Activated CD8-positive, alpha-beta T cell treated with anti-CD3 and anti-CD28 coated beads for 36 hours (primary cell): ENCODE results near the gene DEPDC5. TPM values are rescaled to one million over a fixed set of nuclear protein-coding genes. Genes with fewer than 3 reads are reported as not detected.

Source experiments
- ATAC-seq: fragments of 200-7000 bp; cut with Tn5 transposase; one replicate; pipeline ENCODE4 v1.10.0; 2021; ENCODE audit warnings: mild to moderate bottlenecking, moderate library complexity
- CTCF ChIA-PET: fragments of 350-600 bp; sonication (Branson Sonifier 250); formaldehyde crosslinking; loops from one replicate; lab custom pipeline; 2021; ENCODE audit warnings: antibody characterized with exemption; lab: Charles Lee
- POLR2A ChIA-PET: fragments of 350-600 bp; sonication (Branson Sonifier 250); formaldehyde crosslinking; loops from one replicate; lab custom pipeline; 2021; ENCODE audit warnings: antibody characterized with exemption; lab: Charles Lee
- DNase-seq: peaks from one replicate; pipeline ENCODE4 v3.0.0-alpha.2; 2020
- H3K27ac Mint-ChIP-seq: one replicate; pipeline ENCODE4 v1.8.0; 2021; ENCODE audit warnings: mild to moderate bottlenecking, mixed read lengths
- H3K27me3 Mint-ChIP-seq: one replicate; pipeline ENCODE4 v1.8.0; 2021; ENCODE audit warnings: mixed read lengths
- H3K36me3 Mint-ChIP-seq: one replicate; pipeline ENCODE4 v1.8.0; 2021; ENCODE audit warnings: low read depth, mixed read lengths
- H3K4me1 Mint-ChIP-seq: one replicate; pipeline ENCODE4 v1.8.0; 2021; ENCODE audit warnings: low read depth, mixed read lengths
- H3K4me3 Mint-ChIP-seq: one replicate; pipeline ENCODE4 v1.8.0; 2021; ENCODE audit warnings: mild to moderate bottlenecking, moderate library complexity, mixed read lengths
- H3K9me3 Mint-ChIP-seq: one replicate; pipeline ENCODE4 v1.8.0; 2021; ENCODE audit warnings: mixed read lengths
- intact Hi-C: fragments of 100-400 bp; cut with micrococcal nuclease; formaldehyde crosslinking; loops from one replicate; pipeline ENCODE4 v1.10.0; 2022
- total RNA-seq, 2 experiments: library from RNA; stranded (reverse); gene quantifications; one replicate each; pipeline ENCODE4 v1.2.3, GENCODE V29; 2021
- TF ChIP-seq, protein P1 (sequence below): fragments of 200-600 bp; IDR thresholded peaks from one replicate; pipeline ENCODE4 v1.8.0; 2022; ENCODE audit warnings: antibody characterized with exemption, mild to moderate bottlenecking

Gene DEPDC5
- total RNA-seq, 2 experiments from 2014 or later: 31.6 to 36.4 TPM

DNA sequence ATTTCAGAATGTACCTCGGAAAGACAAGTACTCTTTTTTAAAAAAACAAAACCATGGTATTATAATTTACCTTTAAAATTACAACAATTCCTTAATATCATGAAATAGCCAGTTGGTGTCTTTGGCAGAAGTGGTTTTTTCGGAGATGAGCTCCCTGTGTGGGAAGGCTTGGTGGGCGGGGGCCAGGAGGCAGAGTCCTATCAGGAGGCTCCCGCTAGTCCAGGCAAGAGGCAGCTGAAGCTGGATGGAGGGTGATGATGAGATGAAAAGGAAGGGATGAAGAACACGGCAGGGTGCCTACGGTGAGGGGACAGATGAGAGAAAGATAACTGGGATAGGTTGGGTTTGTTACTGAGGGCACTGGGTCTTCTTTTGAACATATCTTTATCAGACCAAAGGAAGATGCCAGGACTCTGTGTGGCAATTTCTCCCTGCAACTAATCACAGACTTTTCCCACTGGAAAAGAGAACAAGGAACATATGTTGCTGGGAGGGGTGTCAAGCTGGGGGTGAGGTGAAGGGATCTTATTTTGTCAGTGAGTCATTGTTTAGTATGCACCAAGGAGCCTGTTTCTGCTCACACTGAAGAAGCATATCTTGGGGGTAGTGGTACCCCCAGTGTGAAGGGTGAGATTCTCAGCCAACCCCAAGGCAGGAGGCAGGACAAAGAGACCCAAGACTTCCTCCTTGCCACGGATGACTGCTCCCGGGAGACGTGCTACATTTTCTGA is 99.0 kb downstream of the DEPDC5 start:
- no peak overlapping the region for H3K4me3 Mint-ChIP-seq
- no peaks in the 10 kb centered on the region for H3K9me3 Mint-ChIP-seq
- peaks cover 16% of the 10 kb centered on the region for H3K36me3 Mint-ChIP-seq
- H3K27me3 Mint-ChIP-seq: no peaks in the 10 kb centered on the region
- DNase-seq (no peak), ATAC-seq (no peak)
- ChIA-PET POLR2A (no interaction called here), CTCF (no interaction called here)
- intact Hi-C loops: no loop called here
- H3K4me1 Mint-ChIP-seq: no peaks in the 10 kb centered on the region
- TF ChIP-seq, protein P1, sequence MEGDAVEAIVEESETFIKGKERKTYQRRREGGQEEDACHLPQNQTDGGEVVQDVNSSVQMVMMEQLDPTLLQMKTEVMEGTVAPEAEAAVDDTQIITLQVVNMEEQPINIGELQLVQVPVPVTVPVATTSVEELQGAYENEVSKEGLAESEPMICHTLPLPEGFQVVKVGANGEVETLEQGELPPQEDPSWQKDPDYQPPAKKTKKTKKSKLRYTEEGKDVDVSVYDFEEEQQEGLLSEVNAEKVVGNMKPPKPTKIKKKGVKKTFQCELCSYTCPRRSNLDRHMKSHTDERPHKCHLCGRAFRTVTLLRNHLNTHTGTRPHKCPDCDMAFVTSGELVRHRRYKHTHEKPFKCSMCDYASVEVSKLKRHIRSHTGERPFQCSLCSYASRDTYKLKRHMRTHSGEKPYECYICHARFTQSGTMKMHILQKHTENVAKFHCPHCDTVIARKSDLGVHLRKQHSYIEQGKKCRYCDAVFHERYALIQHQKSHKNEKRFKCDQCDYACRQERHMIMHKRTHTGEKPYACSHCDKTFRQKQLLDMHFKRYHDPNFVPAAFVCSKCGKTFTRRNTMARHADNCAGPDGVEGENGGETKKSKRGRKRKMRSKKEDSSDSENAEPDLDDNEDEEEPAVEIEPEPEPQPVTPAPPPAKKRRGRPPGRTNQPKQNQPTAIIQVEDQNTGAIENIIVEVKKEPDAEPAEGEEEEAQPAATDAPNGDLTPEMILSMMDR: no peak
- no peak overlapping the region for H3K27ac Mint-ChIP-seq

DNA sequence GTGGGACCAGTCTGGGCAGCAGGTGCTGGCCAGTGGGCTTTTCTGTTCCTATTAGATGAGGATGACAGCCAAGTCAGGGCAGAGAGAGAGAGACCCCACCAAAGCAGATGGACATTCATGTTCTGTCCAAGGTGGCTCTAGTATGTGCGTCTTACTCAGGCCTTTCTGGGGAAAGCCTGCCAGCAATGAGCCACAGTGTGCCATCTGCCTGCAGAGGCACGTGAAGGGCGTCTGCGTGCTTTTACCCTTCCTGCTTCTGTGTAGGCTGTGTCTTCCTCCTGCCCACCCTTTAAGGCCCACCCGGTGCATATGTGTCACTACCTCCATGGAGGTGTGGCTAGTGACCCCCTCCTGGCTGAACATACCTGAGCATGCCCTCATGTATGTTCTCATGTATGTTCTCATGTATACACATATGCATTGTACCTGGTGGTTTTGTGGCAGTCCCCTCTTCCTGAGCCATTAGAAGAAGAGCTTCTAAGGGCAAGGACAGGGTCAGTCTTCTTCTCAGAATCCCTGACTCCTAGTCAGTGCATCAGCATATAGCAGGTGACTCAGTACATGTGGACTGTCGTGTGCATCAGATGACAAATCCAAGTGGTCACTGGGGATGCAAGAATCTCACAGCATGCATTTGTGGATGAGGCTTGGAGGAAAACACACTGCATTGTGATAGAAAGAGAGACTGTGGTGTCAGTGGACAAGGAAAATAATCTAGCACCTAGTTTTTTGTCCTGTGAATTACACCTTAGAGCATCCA is 100.1 kb downstream of the DEPDC5 start:
- no peaks in the 10 kb centered on the region for H3K4me1 Mint-ChIP-seq
- TF ChIP-seq, protein P1: no peak
- no peak overlapping the region for H3K4me3 Mint-ChIP-seq
- peaks cover 12% of the 10 kb centered on the region for H3K36me3 Mint-ChIP-seq
- POLR2A ChIA-PET: no interaction called here
- no peak overlapping the region for H3K27ac Mint-ChIP-seq
- intact Hi-C loops: no loop called here
- no peaks in the 10 kb centered on the region for H3K9me3 Mint-ChIP-seq
- H3K27me3 Mint-ChIP-seq: no peaks in the 10 kb centered on the region
- CTCF ChIA-PET: no interaction called here
- ATAC-seq (no peak), DNase-seq (no peak)

DNA sequence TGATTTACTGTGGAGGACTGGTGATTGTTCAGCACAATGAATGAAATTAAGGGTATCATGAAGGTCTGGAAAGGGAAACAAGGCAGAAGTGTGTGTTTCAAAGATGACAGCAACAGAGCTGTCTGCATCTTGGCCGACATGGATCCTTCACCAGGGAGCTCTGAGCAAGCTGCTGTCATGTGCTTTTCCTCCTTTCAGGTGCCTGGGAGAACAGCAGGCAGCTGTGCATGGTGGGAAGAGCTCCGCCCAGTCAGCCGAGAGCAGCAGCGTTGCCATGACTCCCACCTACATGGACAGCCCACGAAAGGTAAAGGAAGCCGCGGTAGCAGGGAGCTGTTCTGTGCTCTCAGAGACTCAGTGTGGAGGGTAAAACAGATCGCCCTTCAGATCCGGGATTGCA is 103.4 kb downstream of the DEPDC5 start:
- DNase-seq (no peak), ATAC-seq (no peak)
- H3K4me3 Mint-ChIP-seq: no peak overlapping the region
- ChIA-PET CTCF (interaction anchor here (0.7 to 1.9 kb wide), 4 partner anchors 10 to 191 kb away, joined by 3 to 5 read pairs (median 4); no protein-coding TSS in a partner anchor), POLR2A (no interaction called here)
- no peaks in the 10 kb centered on the region for H3K27me3 Mint-ChIP-seq
- intact Hi-C loops: no loop called here
- peaks cover 7% of the 10 kb centered on the region for H3K4me1 Mint-ChIP-seq
- peaks cover 3% of the 10 kb centered on the region for H3K36me3 Mint-ChIP-seq
- H3K27ac Mint-ChIP-seq: no peak overlapping the region
- TF ChIP-seq, protein P1: no peak
- no peaks in the 10 kb centered on the region for H3K9me3 Mint-ChIP-seq

DNA sequence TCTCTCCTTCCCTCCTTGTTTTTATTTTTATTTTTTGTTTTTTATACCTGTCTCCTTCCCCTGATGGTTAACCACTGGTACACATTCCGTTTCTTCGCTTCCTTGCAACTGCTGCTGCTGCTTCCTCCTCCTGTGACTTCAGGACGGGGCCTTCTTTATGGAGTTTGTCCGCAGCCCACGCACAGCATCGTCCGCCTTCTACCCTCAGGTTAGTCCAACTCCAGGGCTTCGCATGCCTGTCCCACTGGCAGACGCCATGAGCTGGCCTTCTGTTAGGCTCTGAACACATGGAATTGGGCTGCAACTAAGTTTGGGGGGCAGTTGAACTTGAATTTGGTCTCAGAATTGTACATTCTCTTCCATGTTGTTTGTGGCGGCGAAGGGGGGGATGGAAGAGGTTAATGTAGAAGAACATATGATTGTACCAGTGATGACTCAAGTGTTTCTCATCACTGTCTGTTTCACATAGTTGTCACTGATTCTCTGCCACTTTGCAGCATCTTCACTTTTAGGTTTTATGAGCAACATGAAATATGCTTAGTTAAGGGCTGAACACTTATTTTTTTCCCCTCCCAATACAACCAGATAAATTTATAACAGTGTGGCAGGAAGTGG is 107.5 kb downstream of the DEPDC5 start:
- H3K36me3 Mint-ChIP-seq: no peaks in the 10 kb centered on the region
- no peaks in the 10 kb centered on the region for H3K27me3 Mint-ChIP-seq
- ATAC-seq (no peak), DNase-seq (peak; percentile 12)
- H3K9me3 Mint-ChIP-seq: no peaks in the 10 kb centered on the region
- TF ChIP-seq, protein P1: no peak
- intact Hi-C loops: no loop called here
- H3K4me1 Mint-ChIP-seq: peaks cover 7% of the 10 kb centered on the region
- H3K4me3 Mint-ChIP-seq: no peak overlapping the region
- no peak overlapping the region for H3K27ac Mint-ChIP-seq
- POLR2A ChIA-PET: interaction anchor here (1.0 kb wide), 1 partner anchor 55 kb away, joined by 3 read pairs; no protein-coding TSS in a partner anchor
- CTCF ChIA-PET: interaction anchor here (1.5 kb wide), 1 partner anchor 15 kb away, joined by 3 read pairs; no protein-coding TSS in a partner anchor
